PC-9 (cell line): ENCODE measurements around the gene SORCS2. TPM values are rescaled to one million over a fixed set of nuclear protein-coding genes. Genes with fewer than 3 reads are reported as not detected.

Experiments used
- BruUV-seq: library from RNA; stranded (reverse); fragments of 400-500 nt; replicated peaks from 2 replicates; lab custom pipeline; 2021; lab: Mats Ljungman, UMichigan
- CTCF ChIA-PET: fragments of 300-600 bp; sonication (Branson Sonifier 250); formaldehyde crosslinking; loops from one replicate; lab custom pipeline; 2022; ENCODE audit warnings: antibody characterized with exemption; lab: Charles Lee
- POLR2A ChIA-PET: fragments of 300-600 bp; sonication (Branson Sonifier 250); formaldehyde crosslinking; loops from one replicate; lab custom pipeline; 2022; ENCODE audit warnings: antibody characterized with exemption; ENCODE audit not compliant: unreplicated experiment; lab: Charles Lee
- DNase-seq, 2 experiments: peaks; one replicate each; pipeline versions ENCODE4 v3.0.0 to v3.0.0-alpha.2; 2015 to 2022; ENCODE audit warnings: mixed read lengths in 1 of 2
- H2AFZ ChIP-seq: fragments of 200-600 bp; sonication (generic); 2 replicates; pipeline ENCODE4 v1.8.1; 2017; ENCODE audit warnings: antibody characterized with exemption
- H3F3A ChIP-seq: fragments of 200-600 bp; sonication (generic); 2 replicates; pipeline ENCODE4 v1.8.1; 2017; ENCODE audit warnings: antibody characterized with exemption, mild to moderate bottlenecking, low read depth; ENCODE audit not compliant: insufficient read depth
- H3K27ac ChIP-seq: fragments of 200-600 bp; sonication (generic); 2 replicates; pipeline ENCODE4 v1.6.1; 2016; ENCODE audit warnings: mixed run types
- H3K27me3 ChIP-seq: fragments of 200-600 bp; sonication (generic); 2 replicates; pipeline ENCODE4 v1.6.1; 2016; ENCODE audit warnings: low read depth, mixed run types; ENCODE audit not compliant: insufficient read depth
- H3K36me3 ChIP-seq: fragments of 200-600 bp; sonication (generic); 2 replicates; pipeline ENCODE4 v1.6.1; 2016; ENCODE audit warnings: low read depth, mixed run types
- H3K4me1 ChIP-seq: fragments of 200-600 bp; sonication (generic); replicated peaks from 2 replicates; pipeline ENCODE4 v1.6.1; 2016; ENCODE audit warnings: mixed run types; ENCODE audit not compliant: insufficient read depth
- H3K4me2 ChIP-seq: fragments of 200-600 bp; sonication (generic); 2 replicates; pipeline ENCODE4 v1.6.1; 2017; ENCODE audit warnings: mixed run types
- H3K4me3 ChIP-seq: fragments of 200-600 bp; sonication (generic); 2 replicates; pipeline ENCODE4 v1.6.1; 2016; ENCODE audit warnings: mixed run types
- H3K79me2 ChIP-seq: fragments of 200-600 bp; sonication (generic); 2 replicates; pipeline ENCODE4 v1.6.1; 2017; ENCODE audit warnings: low read depth, mixed run types
- H3K9me2 ChIP-seq: fragments of 200-600 bp; sonication (generic); 2 replicates; pipeline ENCODE4 v1.8.1; 2017; ENCODE audit warnings: mild to moderate bottlenecking; ENCODE audit not compliant: insufficient read depth
- H3K9me3 ChIP-seq: fragments of 200-600 bp; sonication (generic); 2 replicates; pipeline ENCODE4 v1.8.1; 2016; ENCODE audit warnings: low read depth; ENCODE audit not compliant: insufficient read depth
- H4K20me1 ChIP-seq: fragments of 200-600 bp; sonication (generic); 2 replicates; pipeline ENCODE4 v1.8.1; 2017; ENCODE audit not compliant: insufficient read depth
- CTCF ChIP-seq: fragments of 200-600 bp; sonication (generic); conservative IDR thresholded peaks from 2 replicates; pipeline ENCODE4 v1.6.1; 2017; ENCODE audit warnings: mixed run types, antibody characterized with exemption, mild to moderate bottlenecking, moderate library complexity
- EZH2 ChIP-seq: fragments of 200-600 bp; sonication (generic); IDR thresholded peaks from 2 replicates; pipeline ENCODE4 v1.8.0; 2017; ENCODE audit warnings: antibody characterized with exemption, low read depth
- intact Hi-C: fragments of 100-400 bp; cut with micrococcal nuclease; formaldehyde crosslinking; loops from one replicate; pipeline ENCODE4 v1.10.0; 2022; ENCODE audit not compliant: unreplicated experiment
- total RNA-seq: library from RNA; stranded (reverse); gene quantifications from 2 replicates; pipeline ENCODE4 v1.2.3, GENCODE V29; 2021

SORCS2 gene
- total RNA-seq, 1 experiment from 2014 or later, result 25.8 TPM

DNA sequence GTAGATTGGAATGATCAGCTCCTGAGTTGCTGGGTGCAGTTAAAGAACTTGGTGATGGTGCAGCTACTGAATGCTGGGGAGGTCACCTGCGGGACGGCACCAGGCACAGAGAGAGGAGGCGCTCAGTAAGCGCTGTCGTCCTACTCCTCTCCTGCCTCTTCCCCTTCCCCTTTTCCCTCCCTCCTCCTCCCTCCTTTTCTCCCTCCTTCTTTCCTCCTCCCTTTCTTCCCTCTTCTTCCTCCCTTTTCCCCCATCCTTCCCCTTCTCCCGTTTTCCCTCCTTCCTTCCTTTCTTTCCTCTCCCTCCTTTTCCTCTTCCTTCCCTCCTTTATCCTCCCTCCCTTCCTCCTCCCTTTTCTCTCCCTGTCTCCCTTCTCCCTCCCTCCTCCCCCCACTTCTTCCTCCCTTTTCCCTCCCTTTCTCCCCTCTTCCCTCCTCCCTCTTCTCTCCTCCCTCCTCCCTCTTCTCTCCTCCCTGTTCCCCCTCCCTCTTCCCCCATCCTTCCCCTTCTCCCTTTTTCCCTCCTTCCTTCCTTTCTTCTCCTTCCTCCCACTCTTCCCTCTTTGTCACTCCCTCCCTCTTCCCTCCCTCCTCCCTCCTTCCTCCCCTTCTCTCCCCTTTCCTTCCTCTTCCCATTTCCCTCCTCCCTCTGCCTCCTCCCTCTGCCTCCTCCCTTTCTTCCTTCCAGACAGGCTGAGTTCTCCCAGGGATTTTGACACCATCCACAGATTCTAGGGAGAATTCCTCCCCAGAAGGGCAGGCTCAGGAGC lies 330.3 kb downstream of the SORCS2 start:
- Histone ChIP-seq H3K79me2 (no peaks in the 10 kb centered on the region), H3K9me3 (no peaks in the 10 kb centered on the region), H3K27me3 (no peaks in the 10 kb centered on the region), H3K9me2 (no peaks in the 10 kb centered on the region), H3F3A (no peaks in the 10 kb centered on the region), H3K4me1 (no peaks in the 10 kb centered on the region), H3K4me3 (no peak overlapping the region), H2AFZ (no peak overlapping the region), H3K36me3 (no peaks in the 10 kb centered on the region), H4K20me1 (no peaks in the 10 kb centered on the region), H3K4me2 (no peak overlapping the region), H3K27ac (no peak overlapping the region)
- no TSS peak for BruUV-seq
- DNase-seq, result no peak
- TF ChIP-seq EZH2 (no peak), CTCF (no peak)
- POLR2A ChIA-PET, result no interaction called here
- CTCF ChIA-PET, result no interaction called here
- intact Hi-C loops, result no loop called here

DNA sequence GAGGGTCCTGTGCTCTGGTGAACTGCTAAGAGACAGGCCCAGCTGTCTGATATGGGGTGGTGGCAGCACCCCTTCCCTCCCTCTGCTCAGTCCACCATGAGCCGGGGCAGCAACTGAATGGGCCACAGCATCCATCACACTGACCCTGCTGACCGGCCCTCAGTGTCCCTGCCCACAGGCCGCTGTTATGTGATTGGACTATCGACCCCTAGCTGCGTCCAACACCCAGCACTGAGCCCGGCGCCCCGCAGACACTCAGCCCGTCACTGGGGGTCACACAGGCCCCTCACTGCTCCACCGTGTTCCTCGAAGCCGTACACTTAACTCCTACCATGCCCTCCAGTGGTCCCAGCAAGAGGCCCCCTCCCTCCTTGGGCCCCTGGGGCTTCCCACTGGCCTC lies 331.2 kb downstream of the SORCS2 start:
- H3F3A ChIP-seq, result no peaks in the 10 kb centered on the region
- H3K36me3 ChIP-seq, result no peaks in the 10 kb centered on the region
- H4K20me1 ChIP-seq, result no peaks in the 10 kb centered on the region
- TF ChIP-seq CTCF (no peak), EZH2 (no peak)
- H3K9me2 ChIP-seq, result no peaks in the 10 kb centered on the region
- intact Hi-C loops, result no loop called here
- H2AFZ ChIP-seq, result no peak overlapping the region
- H3K27me3 ChIP-seq, result no peaks in the 10 kb centered on the region
- no peaks in the 10 kb centered on the region for H3K4me1 ChIP-seq
- H3K79me2 ChIP-seq, result no peaks in the 10 kb centered on the region
- CTCF ChIA-PET, result interaction anchor here (0.6 kb wide), 2 partner anchors 28 to 66 kb away, joined by 3 to 5 read pairs; no protein-coding TSS in a partner anchor
- BruUV-seq, result no TSS peak
- POLR2A ChIA-PET, result no interaction called here
- DNase-seq, result no peak
- no peak overlapping the region for H3K4me3 ChIP-seq
- no peak overlapping the region for H3K27ac ChIP-seq
- no peak overlapping the region for H3K4me2 ChIP-seq
- no peaks in the 10 kb centered on the region for H3K9me3 ChIP-seq

GRCh38 chr4:7524064-7524682 lies 331.8 kb downstream of the SORCS2 start:
- intact Hi-C loops, result no loop called here
- Histone ChIP-seq H4K20me1 (no peaks in the 10 kb centered on the region), H3K27ac (no peak overlapping the region), H3K27me3 (no peaks in the 10 kb centered on the region), H3K79me2 (no peaks in the 10 kb centered on the region), H3K4me1 (no peaks in the 10 kb centered on the region), H3K9me3 (no peaks in the 10 kb centered on the region), H3K4me2 (no peak overlapping the region), H2AFZ (no peak overlapping the region), H3K9me2 (no peaks in the 10 kb centered on the region), H3K4me3 (no peak overlapping the region), H3F3A (no peaks in the 10 kb centered on the region), H3K36me3 (no peaks in the 10 kb centered on the region)
- BruUV-seq, result no TSS peak
- DNase-seq, result no peak
- no peak for TF ChIP-seq CTCF
- TF ChIP-seq EZH2, result no peak
- POLR2A ChIA-PET, result no interaction called here
- CTCF ChIA-PET, result interaction anchor here (0.6 kb wide), 2 partner anchors 28 to 65 kb away, joined by 3 to 5 read pairs; no protein-coding TSS in a partner anchor
